ENCODE measurements around the gene RC3H1. TPM values are rescaled to one million over a fixed set of nuclear protein-coding genes. Genes with fewer than 3 reads are reported as not detected.
"Not testable (repeated sequence)": the region's sequence is repeated elsewhere in the genome, so short reads cannot be mapped to it uniquely, and the experiment has no call there.

Gene RC3H1
- total and polyA plus RNA-seq, 3 experiments from 2014 or later = 5.4 to 40.5 (median 39.7) TPM

GRCh38 chr1:173946380-173946921 lies 75.7 kb downstream of the RC3H1 start:
- no peak for DNase-seq
- CTCF ChIA-PET = no interaction called here
- no peak overlapping the region for H3K27ac ChIP-seq (ENCODE audit: low read depth, low read length)
- H3K36me3 ChIP-seq (ENCODE audit: insufficient read depth, low read length) = peaks cover 51% of the 10 kb centered on the region
- H3K4me3 Mint-ChIP-seq = no peak overlapping the region
- H3K27me3 Mint-ChIP-seq = peaks cover 0 to 1% of the 10 kb centered on the region in 2 donors
- H3K9me3 Mint-ChIP-seq = no peaks in the 10 kb centered on the region
- H3K4me3 ChIP-seq (ENCODE audit: low read length) = no peak overlapping the region
- peak overlapping the region in 1 of 8 donors; percentile 63 for H3K27ac Mint-ChIP-seq
- H3K4me1 Mint-ChIP-seq = no peaks in the 10 kb centered on the region
- no peaks in the 10 kb centered on the region for H3K27me3 ChIP-seq (ENCODE audit: insufficient read depth, low read length, poor library complexity, severe bottlenecking)
- H3K9me3 ChIP-seq (ENCODE audit: low read length) = no peaks in the 10 kb centered on the region
- H3K36me3 Mint-ChIP-seq = peaks cover 9 to 83% (median 24%) of the 10 kb centered on the region in 3 donors
- no peaks in the 10 kb centered on the region for H3K4me1 ChIP-seq (ENCODE audit: insufficient read depth, low read length)
- POLR2A ChIA-PET = interaction anchor here (0.5 to 0.6 kb wide), 2 partner anchors 102 to 217 kb away, joined by 4 to 5 read pairs; no protein-coding TSS in a partner anchor

GRCh38 chr1:173937062-173937461 lies 85.1 kb downstream of the RC3H1 start:
- H3K4me3 ChIP-seq (ENCODE audit: low read length) = no peak overlapping the region
- DNase-seq = no peak
- H3K4me1 Mint-ChIP-seq = peaks cover 0 to 3% (median 0%) of the 10 kb centered on the region in 3 donors
- H3K4me3 Mint-ChIP-seq = no peak overlapping the region
- no peaks in the 10 kb centered on the region for H3K9me3 Mint-ChIP-seq
- H3K9me3 ChIP-seq (ENCODE audit: low read length) = no peaks in the 10 kb centered on the region
- H3K36me3 ChIP-seq (ENCODE audit: insufficient read depth, low read length) = peaks cover 15% of the 10 kb centered on the region
- ChIA-PET CTCF (no interaction called here), POLR2A (no interaction called here)
- no peak overlapping the region for H3K27ac ChIP-seq (ENCODE audit: low read depth, low read length)
- no peaks in the 10 kb centered on the region for H3K4me1 ChIP-seq (ENCODE audit: insufficient read depth, low read length)
- peak overlapping the region in 1 of 8 donors; percentile 48 for H3K27ac Mint-ChIP-seq
- no peaks in the 10 kb centered on the region for H3K27me3 ChIP-seq (ENCODE audit: insufficient read depth, low read length, poor library complexity, severe bottlenecking)
- peaks cover 5 to 71% (median 18%) of the 10 kb centered on the region in 3 donors for H3K36me3 Mint-ChIP-seq
- H3K27me3 Mint-ChIP-seq = no peaks in the 10 kb centered on the region

GRCh38 chr1:173934440-173934839 lies 87.7 kb downstream of the RC3H1 start:
- CTCF ChIA-PET = no interaction called here
- peak overlapping the region in 3 of 8 donors; percentile 12 to 66 (median 64) for H3K27ac Mint-ChIP-seq
- peaks cover 9% of the 10 kb centered on the region for H3K36me3 ChIP-seq (ENCODE audit: insufficient read depth, low read length)

GRCh38 chr1:173930541-173930940 lies 91.6 kb downstream of the RC3H1 start:
- H3K4me3 ChIP-seq (ENCODE audit: low read length); H3K36me3 ChIP-seq (ENCODE audit: insufficient read depth, low read length); H3K27ac ChIP-seq (ENCODE audit: low read depth, low read length); H3K9me3 ChIP-seq (ENCODE audit: low read length); H3K27ac Mint-ChIP-seq; CTCF ChIA-PET; H3K4me1 Mint-ChIP-seq; DNase-seq; H3K4me3 Mint-ChIP-seq; H3K4me1 ChIP-seq (ENCODE audit: insufficient read depth, low read length); H3K27me3 Mint-ChIP-seq; POLR2A ChIA-PET; H3K27me3 ChIP-seq (ENCODE audit: insufficient read depth, low read length, poor library complexity, severe bottlenecking); H3K9me3 Mint-ChIP-seq: not testable (repeated sequence)
- H3K36me3 Mint-ChIP-seq = peaks cover 0 to 35% (median 10%) of the 10 kb centered on the region in 3 donors

More at GRCh38 chr1:173934440-173934839, 87.7 kb downstream of the RC3H1 start:
- no peaks in the 10 kb centered on the region for H3K27me3 Mint-ChIP-seq
- Histone ChIP-seq H3K4me1 (ENCODE audit: insufficient read depth, low read length) (no peaks in the 10 kb centered on the region), H3K9me3 (ENCODE audit: low read length) (no peaks in the 10 kb centered on the region), H3K27ac (ENCODE audit: low read depth, low read length) (no peak overlapping the region), H3K27me3 (ENCODE audit: insufficient read depth, low read length, poor library complexity, severe bottlenecking) (no peaks in the 10 kb centered on the region), H3K4me3 (ENCODE audit: low read length) (no peak overlapping the region)
- no peak overlapping the region for H3K4me3 Mint-ChIP-seq
- H3K9me3 Mint-ChIP-seq = no peaks in the 10 kb centered on the region
- peaks cover 0 to 3% (median 2%) of the 10 kb centered on the region in 3 donors for H3K4me1 Mint-ChIP-seq
- POLR2A ChIA-PET = no interaction called here
- peaks cover 0 to 64% (median 13%) of the 10 kb centered on the region in 3 donors for H3K36me3 Mint-ChIP-seq
- DNase-seq = no peak

GRCh38 chr1:173925306-173926242 lies 96.6 kb downstream of the RC3H1 start:
- Histone ChIP-seq H3K36me3 (ENCODE audit: insufficient read depth, low read length) (no peaks in the 10 kb centered on the region), H3K9me3 (ENCODE audit: low read length) (no peaks in the 10 kb centered on the region), H3K27me3 (ENCODE audit: insufficient read depth, low read length, poor library complexity, severe bottlenecking) (no peaks in the 10 kb centered on the region), H3K27ac (ENCODE audit: low read depth, low read length) (no peak overlapping the region), H3K4me3 (ENCODE audit: low read length) (no peak overlapping the region), H3K4me1 (ENCODE audit: insufficient read depth, low read length) (no peaks in the 10 kb centered on the region)
- peaks cover 0 to 4% (median 0%) of the 10 kb centered on the region in 3 donors for H3K4me1 Mint-ChIP-seq
- no peak for DNase-seq
- CTCF ChIA-PET = interaction anchor here (0.8 kb wide), 1 partner anchor 9 kb away, joined by 3 read pairs; the partner anchor contains the start of gene SERPINC1
- H3K9me3 Mint-ChIP-seq = no peaks in the 10 kb centered on the region
- POLR2A ChIA-PET = no interaction called here
- peak overlapping the region in 2 of 8 donors; percentile 3 to 21 for H3K27ac Mint-ChIP-seq
- peaks cover 0 to 5% (median 3%) of the 10 kb centered on the region in 3 donors for H3K36me3 Mint-ChIP-seq
- H3K27me3 Mint-ChIP-seq = no peaks in the 10 kb centered on the region
- no peak overlapping the region for H3K4me3 Mint-ChIP-seq

- Mint-ChIP-seq H3K4me3 (no peak overlapping the region), H3K9me3 (no peaks in the 10 kb centered on the region), H3K4me1 (no peaks in the 10 kb centered on the region), H3K27me3 (no peaks in the 10 kb centered on the region), H3K27ac (peak overlapping the region in 1 of 8 donors; percentile 64), H3K36me3 (peaks cover 0 to 2% (median 0%) of the 10 kb centered on the region in 3 donors)
- ChIA-PET CTCF (no interaction called here), POLR2A (no interaction called here)
- Histone ChIP-seq H3K27ac (ENCODE audit: low read depth, low read length) (no peak overlapping the region), H3K4me3 (ENCODE audit: low read length) (no peak overlapping the region), H3K4me1 (ENCODE audit: insufficient read depth, low read length) (no peaks in the 10 kb centered on the region), H3K36me3 (ENCODE audit: insufficient read depth, low read length) (no peaks in the 10 kb centered on the region), H3K27me3 (ENCODE audit: insufficient read depth, low read length, poor library complexity, severe bottlenecking) (no peaks in the 10 kb centered on the region), H3K9me3 (ENCODE audit: low read length) (no peaks in the 10 kb centered on the region)
- DNase-seq = no peak
Observed at GRCh38 chr1:173920861-173921260, 101.3 kb downstream of the RC3H1 start.

GRCh38 chr1:173917635-173918493 lies 104.3 kb downstream of the RC3H1 start:
- Histone ChIP-seq H3K4me3 (ENCODE audit: low read length) (no peak overlapping the region), H3K27me3 (ENCODE audit: insufficient read depth, low read length, poor library complexity, severe bottlenecking) (no peaks in the 10 kb centered on the region), H3K27ac (ENCODE audit: low read depth, low read length) (no peak overlapping the region), H3K36me3 (ENCODE audit: insufficient read depth, low read length) (no peaks in the 10 kb centered on the region), H3K9me3 (ENCODE audit: low read length) (no peaks in the 10 kb centered on the region), H3K4me1 (ENCODE audit: insufficient read depth, low read length) (no peaks in the 10 kb centered on the region)
- H3K27me3 Mint-ChIP-seq = no peaks in the 10 kb centered on the region
- POLR2A ChIA-PET = no interaction called here
- no peaks in the 10 kb centered on the region for H3K9me3 Mint-ChIP-seq
- H3K27ac Mint-ChIP-seq = no peak overlapping the region
- no peak for DNase-seq
- H3K36me3 Mint-ChIP-seq = no peaks in the 10 kb centered on the region
- CTCF ChIA-PET = interaction anchor here (1.3 kb wide), 1 partner anchor 8 kb away, joined by 3 read pairs; no protein-coding TSS in a partner anchor
- H3K4me1 Mint-ChIP-seq = no peaks in the 10 kb centered on the region
- no peak overlapping the region for H3K4me3 Mint-ChIP-seq
